CD4-positive, alpha-beta T cell (primary cell): ENCODE measurements around the gene FMN1. TPM values are rescaled to one million over a fixed set of nuclear protein-coding genes. Genes with fewer than 3 reads are reported as not detected.

Experiments
- ATAC-seq: fragments of 200-7000 bp; cut with Tn5 transposase; one replicate; pipeline ENCODE4 v1.10.0; 2022; ENCODE audit warnings: mild to moderate bottlenecking; ENCODE audit not compliant: poor library complexity
- CTCF ChIA-PET: fragments of 350-600 bp; sonication (Branson Sonifier 250); formaldehyde crosslinking; loops from one replicate; lab custom pipeline; 2021; ENCODE audit warnings: antibody characterized with exemption, inconsistent platforms; lab: Charles Lee
- POLR2A ChIA-PET: fragments of 350-600 bp; sonication (Branson Sonifier 250); formaldehyde crosslinking; loops from one replicate; lab custom pipeline; 2021; ENCODE audit warnings: antibody characterized with exemption, inconsistent platforms; lab: Charles Lee
- DNase-seq, 14 experiments: peaks; one replicate each; pipeline ENCODE4 v3.0.0-alpha.2; 2013 to 2020; ENCODE audit warnings: mixed read lengths in 2 of 14
- H3K27ac ChIP-seq, 2 donors: one replicate each; pipeline versions ENCODE4 v1.5.1 to v1.7.0; 2013; ENCODE audit warnings: low read length in 2 of 2, low read depth in 1 of 2, mild to moderate bottlenecking in 1 of 2
- H3K27me3 ChIP-seq, 2 experiments: 1 replicate in 1 of 2; 2 replicates in 1 of 2; pipeline versions ENCODE4 v1.6.1 to v1.7.0; 2013; ENCODE audit warnings: low read length in 2 of 2, control low read depth in 1 of 2, mild to moderate bottlenecking in 1 of 2, moderate library complexity in 1 of 2; ENCODE audit not compliant: insufficient read depth in 2 of 2, control insufficient read depth in 1 of 2
- H3K36me3 ChIP-seq: one replicate; pipeline ENCODE4 v1.6.1; 2013; ENCODE audit warnings: low read length, control low read depth; ENCODE audit not compliant: insufficient read depth
- H3K4me1 ChIP-seq: one replicate; pipeline ENCODE4 v1.6.1; 2013; ENCODE audit warnings: low read length, control low read depth; ENCODE audit not compliant: insufficient read depth
- H3K4me3 ChIP-seq: one replicate; pipeline ENCODE4 v1.5.1; 2013; ENCODE audit warnings: mild to moderate bottlenecking, low read length, moderate library complexity
- H3K9me3 ChIP-seq, 2 experiments: 1 replicate in 1 of 2; 2 replicates in 1 of 2; pipeline versions ENCODE4 v1.6.1 to v1.7.0; 2013; ENCODE audit warnings: low read length in 2 of 2, mild to moderate bottlenecking in 2 of 2, control low read depth in 1 of 2, moderate library complexity in 1 of 2; ENCODE audit not compliant: control insufficient read depth in 1 of 2, insufficient read depth in 1 of 2
- H3K27ac Mint-ChIP-seq: one replicate; pipeline ENCODE4 v1.8.0; 2020; ENCODE audit warnings: mixed read lengths
- H3K27me3 Mint-ChIP-seq: one replicate; pipeline ENCODE4 v1.8.0; 2021; ENCODE audit warnings: mixed read lengths
- H3K36me3 Mint-ChIP-seq: one replicate; pipeline ENCODE4 v1.8.0; 2021; ENCODE audit warnings: low read depth, mixed read lengths
- H3K4me1 Mint-ChIP-seq: one replicate; pipeline ENCODE4 v1.8.0; 2021; ENCODE audit warnings: low read depth, mixed read lengths
- H3K4me3 Mint-ChIP-seq: one replicate; pipeline ENCODE4 v1.8.0; 2020; ENCODE audit warnings: mild to moderate bottlenecking, mixed read lengths
- H3K9me3 Mint-ChIP-seq: one replicate; pipeline ENCODE4 v1.8.0; 2020; ENCODE audit warnings: mixed read lengths
- intact Hi-C, 2 experiments: fragments of 100-400 bp; cut with DNase I in 1 of 2; cut with micrococcal nuclease in 1 of 2; formaldehyde crosslinking; loops; one replicate each; pipeline versions ENCODE4 v1.15.1 to v1.9.0; 2023 to 2025; cut with DNase I, micrococcal nuclease
- total RNA-seq, 174 experiments: library from RNA in 2 of 174; stranded (reverse) in 2 of 174; gene quantifications; one replicate each; pipeline ENCODE4 v1.2.3 and lab custom pipeline; 2021 to 2026
- TF ChIP-seq, protein P1 (sequence below): fragments of 200-600 bp; IDR thresholded peaks from one replicate; pipeline ENCODE4 v1.8.0; 2022; ENCODE audit warnings: antibody characterized with exemption, mild to moderate bottlenecking

Gene FMN1
- total RNA-seq, 2 experiments from 2014 or later: 0.39 to 0.55 TPM

DNA sequence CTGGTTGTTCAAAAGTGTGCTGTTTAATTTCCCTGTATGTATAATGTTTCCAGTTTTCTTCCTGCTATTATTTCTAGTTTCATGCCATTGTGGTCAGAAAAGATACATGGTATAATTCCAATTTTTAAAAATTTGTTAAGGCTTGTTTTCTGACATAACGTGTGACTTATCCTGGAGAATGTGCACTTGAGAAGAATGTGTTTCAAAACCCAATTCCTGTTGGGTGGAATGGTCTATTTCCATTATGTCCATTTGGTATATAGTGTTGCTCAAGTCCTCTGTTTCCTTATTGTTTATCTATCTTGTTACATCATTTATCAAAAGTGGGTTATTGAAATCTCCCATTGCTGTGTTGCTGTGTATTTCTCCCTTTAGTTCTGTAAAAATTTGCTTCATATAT lies 261.3 kb downstream of the FMN1 start:
- Mint-ChIP-seq H3K9me3 (peaks cover 5% of the 10 kb centered on the region), H3K27ac (no peak overlapping the region), H3K4me3 (no peak overlapping the region), H3K36me3 (no peaks in the 10 kb centered on the region), H3K4me1 (no peaks in the 10 kb centered on the region), H3K27me3 (peaks cover 27% of the 10 kb centered on the region)
- ChIA-PET CTCF (no interaction called here), POLR2A (no interaction called here)
- Histone ChIP-seq H3K4me1 (no peaks in the 10 kb centered on the region), H3K27ac (no peak overlapping the region), H3K27me3 (no peaks in the 10 kb centered on the region), H3K36me3 (no peaks in the 10 kb centered on the region), H3K9me3 (peaks cover 0 to 5% of the 10 kb centered on the region in 2 experiments), H3K4me3 (no peak overlapping the region)
- intact Hi-C loops: no loop called here
- no peak for DNase-seq
- TF ChIP-seq, protein P1, sequence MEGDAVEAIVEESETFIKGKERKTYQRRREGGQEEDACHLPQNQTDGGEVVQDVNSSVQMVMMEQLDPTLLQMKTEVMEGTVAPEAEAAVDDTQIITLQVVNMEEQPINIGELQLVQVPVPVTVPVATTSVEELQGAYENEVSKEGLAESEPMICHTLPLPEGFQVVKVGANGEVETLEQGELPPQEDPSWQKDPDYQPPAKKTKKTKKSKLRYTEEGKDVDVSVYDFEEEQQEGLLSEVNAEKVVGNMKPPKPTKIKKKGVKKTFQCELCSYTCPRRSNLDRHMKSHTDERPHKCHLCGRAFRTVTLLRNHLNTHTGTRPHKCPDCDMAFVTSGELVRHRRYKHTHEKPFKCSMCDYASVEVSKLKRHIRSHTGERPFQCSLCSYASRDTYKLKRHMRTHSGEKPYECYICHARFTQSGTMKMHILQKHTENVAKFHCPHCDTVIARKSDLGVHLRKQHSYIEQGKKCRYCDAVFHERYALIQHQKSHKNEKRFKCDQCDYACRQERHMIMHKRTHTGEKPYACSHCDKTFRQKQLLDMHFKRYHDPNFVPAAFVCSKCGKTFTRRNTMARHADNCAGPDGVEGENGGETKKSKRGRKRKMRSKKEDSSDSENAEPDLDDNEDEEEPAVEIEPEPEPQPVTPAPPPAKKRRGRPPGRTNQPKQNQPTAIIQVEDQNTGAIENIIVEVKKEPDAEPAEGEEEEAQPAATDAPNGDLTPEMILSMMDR: no peak
- no peak for ATAC-seq

DNA sequence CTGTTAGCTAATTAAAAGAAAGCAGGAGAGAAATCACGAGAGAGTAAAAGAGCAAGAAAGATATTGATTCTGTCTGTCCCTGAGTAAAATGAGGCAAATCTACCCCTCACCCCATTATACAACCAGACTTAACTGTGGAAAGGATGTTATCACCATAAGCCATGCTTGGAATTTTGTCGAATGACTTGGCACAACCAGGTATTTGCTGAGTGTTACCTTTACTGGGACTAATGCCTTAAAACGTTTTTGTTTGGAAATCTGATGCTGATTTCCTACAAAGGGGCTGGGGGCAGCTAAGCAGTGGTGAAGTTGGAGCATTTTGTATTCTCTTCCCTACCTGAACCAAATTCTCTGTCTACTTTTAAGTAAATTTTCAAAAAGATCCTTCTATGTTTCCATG lies 265.6 kb downstream of the FMN1 start:
- H3K27me3 Mint-ChIP-seq: no peaks in the 10 kb centered on the region
- intact Hi-C loops: no loop called here
- no peak overlapping the region for H3K4me3 Mint-ChIP-seq
- no peak overlapping the region for H3K27ac Mint-ChIP-seq
- DNase-seq (no peak), ATAC-seq (no peak)
- no peaks in the 10 kb centered on the region for H3K27me3 ChIP-seq
- no peaks in the 10 kb centered on the region for H3K4me1 Mint-ChIP-seq
- CTCF ChIA-PET: no interaction called here
- peaks cover 2% of the 10 kb centered on the region for H3K9me3 Mint-ChIP-seq
- no peak overlapping the region for H3K27ac ChIP-seq
- H3K4me3 ChIP-seq: no peak overlapping the region
- TF ChIP-seq, protein P1: no peak
- H3K36me3 ChIP-seq: no peaks in the 10 kb centered on the region
- POLR2A ChIA-PET: no interaction called here
- H3K36me3 Mint-ChIP-seq: no peaks in the 10 kb centered on the region
- no peaks in the 10 kb centered on the region for H3K4me1 ChIP-seq
- H3K9me3 ChIP-seq: no peaks in the 10 kb centered on the region

DNA sequence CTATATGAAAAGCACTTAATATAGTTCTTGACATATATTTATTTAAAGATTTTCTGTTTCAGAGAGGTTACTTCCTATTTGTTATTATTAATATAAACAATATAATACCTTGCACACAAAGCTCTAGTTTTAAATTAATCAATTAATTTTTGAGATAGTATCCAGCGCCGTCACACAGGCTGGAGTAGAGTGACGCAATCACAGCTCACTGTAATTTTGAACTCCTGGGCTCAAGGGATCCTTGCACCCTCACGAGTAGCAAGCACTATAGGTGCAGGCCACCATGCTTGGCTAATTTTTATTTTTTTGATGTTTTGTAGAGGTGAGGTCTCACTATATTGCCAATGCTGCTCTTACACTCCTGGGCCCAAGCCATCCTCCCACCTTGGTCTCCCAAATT lies 267.4 kb downstream of the FMN1 start:
- Mint-ChIP-seq H3K27me3 (no peaks in the 10 kb centered on the region), H3K4me1 (no peaks in the 10 kb centered on the region), H3K4me3 (no peak overlapping the region), H3K36me3 (no peaks in the 10 kb centered on the region), H3K9me3 (peaks cover 2% of the 10 kb centered on the region), H3K27ac (no peak overlapping the region)
- no peak overlapping the region for H3K4me3 ChIP-seq
- H3K4me1 ChIP-seq: no peaks in the 10 kb centered on the region
- ChIA-PET CTCF (no interaction called here), POLR2A (no interaction called here)
- TF ChIP-seq, protein P1: no peak
- no peaks in the 10 kb centered on the region for H3K27me3 ChIP-seq
- ATAC-seq (no peak), DNase-seq (no peak)
- H3K27ac ChIP-seq: no peak overlapping the region
- H3K9me3 ChIP-seq: no peaks in the 10 kb centered on the region
- intact Hi-C loops: no loop called here
- H3K36me3 ChIP-seq: no peaks in the 10 kb centered on the region
